Kidney (tissue), 14 donors: ENCODE results near the gene WDR6. TPM values are rescaled to one million over a fixed set of nuclear protein-coding genes. Genes with fewer than 3 reads are reported as not detected.

Source experiments
- DNase-seq, 5 donors: peaks; one replicate each; pipeline ENCODE4 v3.0.0-alpha.2; 2013 to 2020
- FAIRE-seq: peaks from 2 replicates; lab custom pipeline; 2012; peaks lifted over from hg19 to GRCh38; lab: Jason Lieb, UNC
- H3K27ac ChIP-seq, 2 donors: one replicate each; pipeline ENCODE4 v1.7.0; 2013; ENCODE audit warnings: low read depth in 2 of 2, low read length in 2 of 2, inconsistent platforms in 1 of 2
- H3K27me3 ChIP-seq: one replicate; pipeline ENCODE4 v1.7.1; 2013; ENCODE audit warnings: low read length, inconsistent platforms; ENCODE audit not compliant: control insufficient read depth, insufficient read depth
- H3K36me3 ChIP-seq, 3 donors: one replicate each; pipeline versions ENCODE4 v1.7.0 to v1.7.1; 2013; ENCODE audit warnings: low read length in 3 of 3, control low read depth in 1 of 3, inconsistent platforms in 1 of 3; ENCODE audit not compliant: insufficient read depth in 3 of 3, control insufficient read depth in 2 of 3
- H3K4me1 ChIP-seq, 3 donors: one replicate each; pipeline versions ENCODE4 v1.7.0 to v1.7.1; 2013; ENCODE audit warnings: low read length in 3 of 3, inconsistent platforms in 1 of 3, low read depth in 1 of 3; ENCODE audit not compliant: control insufficient read depth in 2 of 3, insufficient read depth in 2 of 3
- H3K4me3 ChIP-seq, 3 donors: one replicate each; pipeline versions ENCODE4 v1.7.0 to v1.8.1; 2013; ENCODE audit warnings: low read length in 3 of 3, control low read depth in 1 of 3, inconsistent platforms in 1 of 3
- H3K9ac ChIP-seq, 3 donors: one replicate each; pipeline versions ENCODE4 v1.7.0 to v1.7.1; 2013; ENCODE audit warnings: low read length in 3 of 3, control low read depth in 1 of 3, inconsistent platforms in 1 of 3
- H3K9me3 ChIP-seq, 3 donors: one replicate each; pipeline versions ENCODE4 v1.7.0 to v1.7.1; 2013; ENCODE audit warnings: low read length in 3 of 3, control low read depth in 1 of 3, inconsistent platforms in 1 of 3; ENCODE audit not compliant: control insufficient read depth in 2 of 3, insufficient read depth in 1 of 3
- CTCF ChIP-seq: IDR thresholded peaks from 3 replicates; pipeline ENCODE4 v1.5.1; 2012; ENCODE audit warnings: mild to moderate bottlenecking, moderate library complexity, borderline replicate concordance; ENCODE audit not compliant: insufficient read depth; ENCODE audit errors: extremely low read depth
- intact Hi-C: fragments of 100-400 bp; cut with DNase I; formaldehyde crosslinking; loops from one replicate; pipeline ENCODE4 v1.11.1; 2022
- polyA plus RNA-seq: library from polyadenylated mRNA; stranded (reverse); fragments of 350-450 nt; fragmentation: Illumina TruSeq; extraction: RNeasy Lipid Tissue Mini Kit (QIAGEN cat#74804); gene quantifications from one replicate; pipeline ENCODE4 v1.2.3, GENCODE V29; 2014; ENCODE audit warnings: low read depth, low replicate concordance; ENCODE audit not compliant: insufficient read depth
- total RNA-seq: library from RNA; stranded (reverse); fragmentation: NEBNext Ultra II Directional; extraction: Animal tissue kit (Norgen Biotek cat#: 25700); gene quantifications from one replicate; pipeline ENCODE4 v1.2.1, GENCODE V29; 2021
- donor health status: control.
- donor health status: control.
- donor health status: control.
- donor health status: control.
- donor health status: control.
- donor health status: DM: yes; HTN: yes; CAD: no.
- donor health status: Normal renal cell carcinoma (clear cell type).

WDR6 gene
- total and polyA plus RNA-seq, 2 donors from 2014 or later, result 105 to 158 TPM

- TF ChIP-seq CTCF, result no peak
- FAIRE-seq (no peak), DNase-seq (no peak)
- Histone ChIP-seq H3K4me1 (no peaks in the 10 kb centered on the region), H3K27me3 (no peaks in the 10 kb centered on the region), H3K9ac (no peak overlapping the region), H3K27ac (no peak overlapping the region), H3K4me3 (no peak overlapping the region), H3K9me3 (no peaks in the 10 kb centered on the region), H3K36me3 (peaks cover 13 to 50% (median 36%) of the 10 kb centered on the region in 3 donors)
- intact Hi-C loops, result no loop called here
Measured at GRCh38 chr3:48983096-48983495, 24.1 kb upstream of the WDR6 start.

DNA sequence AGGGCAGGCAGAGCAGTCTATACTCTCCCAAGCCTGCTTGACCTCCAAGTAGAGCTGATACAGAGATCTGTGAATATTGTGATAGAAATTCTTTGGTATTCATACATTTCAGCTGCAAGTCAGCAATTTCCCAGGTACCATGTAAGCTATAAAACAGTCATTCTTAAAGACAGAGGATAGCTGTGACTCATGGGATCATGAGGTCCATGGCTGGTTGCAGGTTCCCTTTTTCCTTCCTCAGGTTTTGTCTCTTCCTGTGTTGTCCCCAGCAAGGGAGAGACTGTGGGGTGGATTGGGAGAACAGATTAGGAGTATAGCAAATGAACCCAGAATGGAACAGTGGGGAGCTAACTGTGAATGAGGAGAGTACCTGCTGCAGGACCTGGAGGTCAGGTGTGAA lies 22.5 kb upstream of the WDR6 start:
- Histone ChIP-seq H3K9ac (no peak overlapping the region), H3K27me3 (no peaks in the 10 kb centered on the region), H3K27ac (no peak overlapping the region), H3K4me1 (peaks cover 0 to 8% (median 5%) of the 10 kb centered on the region in 3 donors), H3K9me3 (no peaks in the 10 kb centered on the region), H3K36me3 (peaks cover 7 to 42% (median 28%) of the 10 kb centered on the region in 3 donors), H3K4me3 (no peak overlapping the region)
- DNase-seq, result no peak
- intact Hi-C loops, result no loop called here
- no peak for FAIRE-seq
- TF ChIP-seq CTCF, result no peak

DNA sequence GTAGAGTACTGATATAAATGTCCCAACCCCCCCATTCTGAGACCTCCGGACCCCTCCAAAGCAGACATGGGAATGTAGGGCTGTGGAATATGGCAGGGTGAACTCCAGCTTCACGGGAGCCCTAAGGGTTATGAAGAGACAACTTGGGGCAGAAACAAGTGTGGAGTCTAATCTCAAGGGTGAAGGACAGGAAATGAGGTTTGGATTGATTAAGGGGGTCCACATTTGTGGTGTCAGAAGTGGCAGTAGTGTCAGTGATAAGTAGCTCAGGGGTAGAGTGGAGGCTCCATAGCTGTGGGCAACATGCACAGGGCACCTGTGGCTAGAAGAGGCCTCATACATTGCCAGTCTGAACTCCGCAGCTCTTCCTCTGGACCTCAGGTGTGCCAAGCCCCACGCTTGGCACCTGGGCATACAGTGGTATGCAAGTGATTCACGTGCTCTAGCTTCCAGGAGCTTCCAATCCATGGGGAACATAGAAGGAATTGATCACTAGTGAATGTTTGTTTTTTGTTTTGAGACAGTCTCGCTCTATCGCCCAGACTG lies 21.3 kb upstream of the WDR6 start:
- no peak for DNase-seq
- Histone ChIP-seq H3K36me3 (peaks cover 5 to 32% (median 21%) of the 10 kb centered on the region in 3 donors), H3K4me3 (no peak overlapping the region), H3K9ac (no peak overlapping the region), H3K27me3 (no peaks in the 10 kb centered on the region), H3K4me1 (peaks cover 0 to 12% (median 5%) of the 10 kb centered on the region in 3 donors), H3K27ac (no peak overlapping the region), H3K9me3 (no peaks in the 10 kb centered on the region)
- no peak for FAIRE-seq
- intact Hi-C loops, result no loop called here
- no peak for TF ChIP-seq CTCF
